Measurements from ENCODE around the gene BSX.

- TF ChIP-seq, protein P1, sequence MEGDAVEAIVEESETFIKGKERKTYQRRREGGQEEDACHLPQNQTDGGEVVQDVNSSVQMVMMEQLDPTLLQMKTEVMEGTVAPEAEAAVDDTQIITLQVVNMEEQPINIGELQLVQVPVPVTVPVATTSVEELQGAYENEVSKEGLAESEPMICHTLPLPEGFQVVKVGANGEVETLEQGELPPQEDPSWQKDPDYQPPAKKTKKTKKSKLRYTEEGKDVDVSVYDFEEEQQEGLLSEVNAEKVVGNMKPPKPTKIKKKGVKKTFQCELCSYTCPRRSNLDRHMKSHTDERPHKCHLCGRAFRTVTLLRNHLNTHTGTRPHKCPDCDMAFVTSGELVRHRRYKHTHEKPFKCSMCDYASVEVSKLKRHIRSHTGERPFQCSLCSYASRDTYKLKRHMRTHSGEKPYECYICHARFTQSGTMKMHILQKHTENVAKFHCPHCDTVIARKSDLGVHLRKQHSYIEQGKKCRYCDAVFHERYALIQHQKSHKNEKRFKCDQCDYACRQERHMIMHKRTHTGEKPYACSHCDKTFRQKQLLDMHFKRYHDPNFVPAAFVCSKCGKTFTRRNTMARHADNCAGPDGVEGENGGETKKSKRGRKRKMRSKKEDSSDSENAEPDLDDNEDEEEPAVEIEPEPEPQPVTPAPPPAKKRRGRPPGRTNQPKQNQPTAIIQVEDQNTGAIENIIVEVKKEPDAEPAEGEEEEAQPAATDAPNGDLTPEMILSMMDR (IDR thresholded peaks at IDR 0.05; ENCODE audit: low read length): no peak
- TF ChIP-seq EZH2 (IDR thresholded peaks at IDR 0.05; ENCODE audit: borderline replicate concordance, low read length): no peak
Measured at GRCh38 chr11:122933416-122933815, 48.2 kb downstream of the BSX start.
